COLO829 (cell line): ENCODE measurements around the gene TMEM245.
"Not testable (repeated sequence)": the region's sequence is repeated elsewhere in the genome, so short reads cannot be mapped to it uniquely, and the experiment has no call there.

Experiments
- DNase-seq: peaks from one replicate; pipeline ENCODE4 v3.0.0; 2012; ENCODE audit warnings: low spot score

TMEM245 gene

GRCh38 chr9:108983885-108984284 lies 135.9 kb downstream of the TMEM245 start:
- no peak for DNase-seq

DNA sequence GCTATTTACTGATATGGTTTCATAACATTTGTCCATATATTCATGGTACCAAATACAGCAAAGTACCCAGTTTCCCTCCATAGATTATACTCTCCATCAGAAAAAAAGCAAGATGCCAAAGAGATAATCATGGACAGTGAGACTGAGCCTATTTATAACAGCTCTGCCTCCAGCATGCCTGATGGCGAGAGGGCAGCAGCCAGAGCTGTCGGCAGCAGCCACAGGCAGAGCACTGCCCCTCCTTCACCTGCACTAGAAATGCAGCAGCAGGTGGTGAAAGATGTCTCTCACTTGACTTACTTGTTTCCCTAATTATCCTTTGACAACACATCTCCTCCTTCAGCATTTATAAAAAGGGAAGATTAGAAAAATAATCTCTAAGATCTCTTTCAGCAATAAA lies 138.9 kb downstream of the TMEM245 start:
- DNase-seq: no peak

DNA sequence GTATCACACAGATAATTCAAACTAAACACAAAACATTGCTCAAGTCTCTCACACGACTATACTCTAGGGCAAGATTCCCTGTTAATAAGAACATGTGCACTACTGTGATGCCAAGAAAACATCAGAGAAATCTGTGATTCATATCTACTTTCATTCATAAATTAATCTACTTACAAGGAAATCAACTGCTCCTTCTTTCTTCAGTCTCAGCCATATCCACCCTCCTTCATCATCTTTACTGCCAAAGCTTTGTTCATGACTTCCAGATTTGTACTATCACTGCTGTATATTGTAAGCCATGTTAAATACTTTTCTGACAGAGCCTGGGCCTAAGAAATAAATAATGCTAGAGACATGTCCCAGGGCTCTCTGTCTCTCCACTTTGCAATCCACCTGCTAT lies 141.5 kb downstream of the TMEM245 start:
- no peak for DNase-seq

DNA sequence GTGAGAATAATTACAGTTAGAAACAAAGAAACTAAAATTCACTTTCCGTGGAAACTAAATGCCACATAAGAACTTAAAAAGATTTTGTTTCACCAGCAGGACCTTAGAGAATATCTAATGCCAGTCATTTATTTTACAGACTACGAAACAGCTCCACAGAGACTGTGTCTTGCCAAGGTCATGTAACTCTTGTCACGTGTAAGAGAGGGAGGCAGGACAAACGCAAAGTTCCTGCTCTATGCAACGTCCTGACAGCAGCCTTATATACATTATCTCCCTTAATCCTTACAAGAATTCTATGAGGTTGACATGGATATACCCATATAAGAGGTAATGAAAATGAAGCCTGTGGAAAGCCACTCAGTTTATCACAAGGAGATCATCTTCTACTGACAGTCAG lies 145.9 kb downstream of the TMEM245 start:
- DNase-seq: no peak

DNA sequence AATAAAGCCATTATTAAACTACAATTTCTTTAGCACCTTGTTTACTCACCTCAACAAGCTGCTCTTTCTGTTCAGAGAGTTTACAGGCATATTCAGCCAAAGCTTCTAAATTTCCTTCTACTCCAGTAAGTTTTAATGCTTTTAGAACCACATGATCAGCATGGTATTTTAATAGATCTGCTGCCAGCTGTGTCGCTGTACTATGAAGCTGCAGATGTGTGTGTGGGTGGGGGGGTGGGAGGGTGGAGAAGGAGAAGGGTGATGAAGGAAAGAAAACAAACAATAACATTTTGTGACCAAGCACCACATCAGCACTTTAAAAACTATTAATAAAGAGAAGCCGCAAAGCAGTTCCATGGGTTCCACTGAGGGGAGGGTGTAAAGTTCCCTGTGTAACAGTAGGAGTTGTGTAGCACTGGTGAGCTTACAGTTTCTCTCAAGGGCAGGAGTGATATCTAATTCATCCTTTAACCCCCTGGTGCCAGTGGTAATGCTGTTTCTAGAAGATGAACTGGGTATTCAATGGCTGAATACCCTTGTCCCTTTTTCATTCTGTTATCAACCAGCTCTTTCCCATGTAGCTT lies 147.0 kb downstream of the TMEM245 start:
- DNase-seq: no peak

- DNase-seq: no peak
These were observed 147.6 kb downstream of the TMEM245 start for GRCh38 chr9:108972186-108972585.

DNA sequence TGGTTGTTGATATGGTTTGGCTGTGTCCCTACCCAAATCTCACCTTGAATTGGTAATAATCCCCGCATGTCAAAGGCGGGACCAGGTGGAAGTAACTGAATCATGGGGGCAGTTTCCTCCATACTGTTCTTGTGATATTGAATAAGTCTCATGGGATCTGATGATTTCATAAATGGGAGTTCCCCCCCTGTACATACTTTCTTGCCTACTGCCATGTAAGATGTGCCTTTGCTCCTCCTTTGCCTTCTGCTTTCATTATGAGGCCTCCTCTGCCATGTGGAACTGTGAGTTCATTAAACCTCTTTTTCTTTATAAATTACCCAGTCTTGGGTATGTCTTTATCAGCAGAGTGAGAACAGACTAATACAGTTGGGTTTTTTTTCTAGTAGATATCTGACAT lies 148.4 kb downstream of the TMEM245 start:
- not testable (repeated sequence) for DNase-seq

GRCh38 chr9:108967916-108968315 lies 151.8 kb downstream of the TMEM245 start:
- no peak for DNase-seq
